H1 (cell line): ENCODE data around the gene MOCS3. TPM values are rescaled to one million over a fixed set of nuclear protein-coding genes. Genes with fewer than 3 reads are reported as not detected.

Experiments
- CTCF ChIA-PET: fragments of 300-600 bp; sonication (Branson Sonifier 250); formaldehyde crosslinking; loops from one replicate; lab custom pipeline; 2021; ENCODE audit not compliant: partially characterized antibody; lab: Charles Lee
- POLR2A ChIA-PET: fragments of 300-600 bp; sonication (Branson Sonifier 250); formaldehyde crosslinking; loops from one replicate; lab custom pipeline; 2021; ENCODE audit warnings: inconsistent platforms; ENCODE audit not compliant: partially characterized antibody; lab: Charles Lee
- DNase-seq, 2 experiments: peaks; one replicate each; pipeline versions ENCODE4 v3.0.0 to v3.0.0-alpha.2; 2010 to 2022; ENCODE audit warnings: low spot score in 2 of 2, low read depth in 1 of 2, mixed read lengths in 1 of 2
- FAIRE-seq: peaks from 2 replicates; lab custom pipeline; 2011; peaks lifted over from hg19 to GRCh38; lab: Jason Lieb, UNC
- H2AFZ ChIP-seq: 2 replicates; pipeline ENCODE4 v1.8.1; 2012; ENCODE audit warnings: low read length, inconsistent platforms
- H2AK5ac ChIP-seq: 2 replicates; pipeline ENCODE4 v1.6.1; 2013; ENCODE audit warnings: low read depth, low read length
- H2BK120ac ChIP-seq: replicated peaks from 2 replicates; pipeline ENCODE3; 2013; ENCODE audit warnings: low read depth, low read length, inconsistent platforms
- H2BK12ac ChIP-seq: 2 replicates; pipeline ENCODE4 v1.6.1; 2013; ENCODE audit warnings: low read depth, low read length
- H2BK15ac ChIP-seq: 2 replicates; pipeline ENCODE4 v1.6.1; 2013; ENCODE audit warnings: low read length
- H2BK20ac ChIP-seq: 2 replicates; pipeline ENCODE4 v1.6.1; 2013; ENCODE audit warnings: low read length
- H2BK5ac ChIP-seq: 2 replicates; pipeline ENCODE4 v1.6.1; 2013; ENCODE audit warnings: low read depth, low read length
- H3K14ac ChIP-seq: 2 replicates; pipeline ENCODE4 v1.6.1; 2013; ENCODE audit warnings: inconsistent platforms; ENCODE audit not compliant: insufficient read length
- H3K18ac ChIP-seq: 2 replicates; pipeline ENCODE4 v1.6.1; 2013; ENCODE audit warnings: low read length; ENCODE audit errors: extremely low read depth
- H3K23ac ChIP-seq: 2 replicates; pipeline ENCODE4 v1.6.1; 2013; ENCODE audit warnings: inconsistent platforms; ENCODE audit not compliant: insufficient read length
- H3K23me2 ChIP-seq: 2 replicates; pipeline ENCODE4 v1.6.1; 2013; ENCODE audit warnings: low read depth, low read length
- H3K27ac ChIP-seq: 2 replicates; pipeline ENCODE4 v1.6.1; 2011; ENCODE audit warnings: low read depth, low read length, inconsistent platforms
- H3K27me3 ChIP-seq, 4 experiments: replicated peaks in 1 of 4; 1 replicate in 1 of 4; 2 replicates in 3 of 4; pipeline versions ENCODE4 v1.6.1 to v1.8.1; 2011 to 2013; ENCODE audit warnings: low read length in 3 of 4, mild to moderate bottlenecking in 3 of 4, inconsistent platforms in 2 of 4, mixed read lengths in 2 of 4, moderate library complexity in 1 of 4; ENCODE audit not compliant: control insufficient read depth in 3 of 4, insufficient read depth in 3 of 4; ENCODE audit errors: extremely low read depth in 1 of 4
- H3K36me3 ChIP-seq, 4 experiments: 2 replicates each; pipeline versions ENCODE4 v1.6.1 to v1.8.1; 2011 to 2013; ENCODE audit warnings: mild to moderate bottlenecking in 4 of 4, low read length in 3 of 4, moderate library complexity in 2 of 4, control low read depth in 1 of 4, inconsistent platforms in 1 of 4; ENCODE audit not compliant: insufficient read depth in 4 of 4, control insufficient read depth in 2 of 4
- H3K4ac ChIP-seq: replicated peaks from 2 replicates; pipeline ENCODE3; 2013; ENCODE audit warnings: low read length, low read depth, mixed read lengths, inconsistent platforms; ENCODE audit not compliant: insufficient read length
- H3K4me1 ChIP-seq, 4 experiments: replicated peaks in 1 of 4; 1 replicate in 1 of 4; 2 replicates in 3 of 4; pipeline versions ENCODE4 v1.6.1 to v1.8.1; 2011 to 2013; ENCODE audit warnings: low read length in 3 of 4, inconsistent platforms in 2 of 4, mixed read lengths in 1 of 4; ENCODE audit not compliant: insufficient read depth in 4 of 4, control insufficient read depth in 3 of 4
- H3K4me2 ChIP-seq, 2 experiments: 2 replicates each; pipeline versions ENCODE4 v1.6.1 to v1.8.1; 2011 to 2013; ENCODE audit warnings: low read depth in 2 of 2, low read length in 2 of 2, control low read depth in 1 of 2, inconsistent platforms in 1 of 2, mild to moderate bottlenecking in 1 of 2; ENCODE audit not compliant: insufficient read depth in 1 of 2
- H3K4me3 ChIP-seq, 4 experiments: fragments of 200-600, 300-600 bp in 1 of 4; sonication (generic), shearing (Covaris generic), sonication (Bioruptor Twin) in 1 of 4; 2 replicates each; pipeline versions ENCODE4 v1.5.1 to v1.8.1; 2011 to 2016; ENCODE audit warnings: low read length in 4 of 4, low read depth in 3 of 4, control low read depth in 2 of 4, inconsistent platforms in 2 of 4, mild to moderate bottlenecking in 2 of 4, mixed read lengths in 1 of 4, moderate library complexity in 1 of 4; ENCODE audit not compliant: insufficient read depth in 2 of 4; ENCODE audit errors: extremely low read depth in 1 of 4
- H3K56ac ChIP-seq: replicated peaks from 2 replicates; pipeline ENCODE3; 2013; ENCODE audit warnings: low read depth, mild to moderate bottlenecking, mixed read lengths, low read length, inconsistent platforms; ENCODE audit not compliant: insufficient read length
- H3K79me1 ChIP-seq: 2 replicates; pipeline ENCODE4 v1.6.1; 2013; ENCODE audit warnings: low read depth, low read length, control low read depth
- H3K79me2 ChIP-seq, 2 experiments: 2 replicates each; pipeline versions ENCODE4 v1.6.1 to v1.8.1; 2012 to 2013; ENCODE audit warnings: low read length in 2 of 2, mild to moderate bottlenecking in 2 of 2, inconsistent platforms in 1 of 2; ENCODE audit not compliant: insufficient read depth in 2 of 2, control insufficient read depth in 1 of 2
- H3K9ac ChIP-seq, 4 experiments: replicated peaks in 1 of 4; 1 replicate in 1 of 4; 2 replicates in 3 of 4; pipeline versions ENCODE4 v1.6.1 to v1.8.1; 2011 to 2013; ENCODE audit warnings: low read depth in 3 of 4, low read length in 3 of 4, control low read depth in 2 of 4, mild to moderate bottlenecking in 2 of 4, moderate library complexity in 2 of 4, inconsistent platforms in 1 of 4; ENCODE audit errors: extremely low read depth in 1 of 4
- H3K9me3 ChIP-seq, 2 experiments: 2 replicates each; pipeline versions ENCODE4 v1.6.1 to v1.8.1; 2012 to 2013; ENCODE audit warnings: mild to moderate bottlenecking in 2 of 2, moderate library complexity in 2 of 2, control low read depth in 1 of 2, inconsistent platforms in 1 of 2, low read depth in 1 of 2, low read length in 1 of 2, mixed read lengths in 1 of 2; ENCODE audit not compliant: insufficient read depth in 2 of 2
- H4K20me1 ChIP-seq, 2 experiments: replicated peaks in 1 of 2; 2 replicates each; pipeline versions ENCODE3 to v1.8.1; 2011 to 2013; ENCODE audit warnings: inconsistent platforms in 2 of 2, low read length in 2 of 2, mild to moderate bottlenecking in 1 of 2; ENCODE audit not compliant: insufficient read depth in 2 of 2, control insufficient read depth in 1 of 2
- H4K5ac ChIP-seq: 2 replicates; pipeline ENCODE4 v1.6.1; 2013; ENCODE audit warnings: low read length, low read depth, mixed read lengths, inconsistent platforms; ENCODE audit not compliant: insufficient read length
- H4K8ac ChIP-seq: 2 replicates; pipeline ENCODE4 v1.8.0; 2013; ENCODE audit warnings: mild to moderate bottlenecking, moderate library complexity, low read length, inconsistent platforms; ENCODE audit not compliant: insufficient read depth; ENCODE audit errors: extremely low read depth
- H4K91ac ChIP-seq: replicated peaks from 2 replicates; pipeline ENCODE3; 2013; ENCODE audit warnings: low read length, mixed read lengths, inconsistent platforms; ENCODE audit not compliant: insufficient read length
- BACH1 ChIP-seq: IDR thresholded peaks from 2 replicates; pipeline ENCODE4 v1.6.1; 2012; ENCODE audit warnings: low read length, improper control_type of control experiment
- WGBS, 2 experiments: shearing (Covaris generic) in 1 of 2; methylation state at CpG; one replicate each; pipeline versions ENCODE4 v1.1.6 to v1.1.7; 2013 to 2015; ENCODE audit warnings: low lambda C conversion rate in 2 of 2, mixed read lengths in 2 of 2, inconsistent platforms in 1 of 2, low coverage in 1 of 2, missing lambda C conversion rate in 1 of 2; ENCODE audit not compliant: insufficient replicate concordance in 2 of 2, insufficient coverage in 1 of 2, insufficient read length in 1 of 2; ENCODE audit errors: extremely low coverage in 1 of 2, missing lambda C conversion rate in 1 of 2; 5-methylcytosine and 5-hydroxymethylcytosine counted together
- polyA plus RNA-seq, 7 experiments: library from polyadenylated mRNA; depleted of rRNA in 3 of 7; stranded (reverse) in 5 of 7; unstranded in 2 of 7; fragments of >200 nt in 5 of 7; fragments of 200-250 nt in 2 of 7; gene quantifications; 1 replicate in 5 of 7; 2 replicates in 1 of 7; 4 replicates in 1 of 7; pipeline versions ENCODE4 v1.2.1 to v1.2.3, GENCODE V29; 2011 to 2013; ENCODE audit warnings: missing spikeins in 2 of 7, mixed read lengths in 2 of 7
- total RNA-seq: library from RNA; stranded (reverse); fragmentation: NEBNext Ultra II Directional; extraction: Animal tissue kit (Norgen Biotek cat#: 25700); gene quantifications from 2 replicates; pipeline ENCODE4 v1.2.1, GENCODE V29; 2021
- TF ChIP-seq, protein P1 (sequence below): IDR thresholded peaks from 2 replicates; pipeline ENCODE4 v1.6.1; 2012; ENCODE audit warnings: inconsistent platforms

The MOCS3 gene
- total and polyA plus RNA-seq, 2 of the 8 experiments (the other 6 are each of a cell fraction or from before 2014, with no cell fraction given): 6.2 to 6.3 TPM

DNA sequence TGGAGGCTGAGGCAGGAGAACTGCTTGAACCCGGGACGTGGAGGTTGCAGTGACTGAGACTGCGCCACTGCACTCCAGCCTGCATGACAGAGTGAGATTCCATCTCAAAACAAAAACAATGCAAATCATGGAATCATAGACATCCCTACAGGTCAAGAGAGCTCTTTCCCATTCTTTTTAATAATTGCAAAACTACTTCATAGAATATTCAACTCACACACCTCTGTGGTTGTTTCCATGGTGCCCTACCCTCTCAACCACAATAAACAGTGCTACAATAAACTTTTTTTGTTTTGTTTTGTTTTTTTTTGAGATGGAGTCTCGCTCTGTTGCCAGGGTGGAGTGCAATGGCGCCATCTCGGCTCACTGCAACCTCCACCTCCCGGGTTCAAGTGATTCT, 15.5 kb upstream of the MOCS3 start:
- no peak for FAIRE-seq
- no peak overlapping the region for H3K4me2 ChIP-seq
- H2BK20ac ChIP-seq: no peak overlapping the region
- CTCF ChIA-PET: interaction anchor here (0.6 to 1.0 kb wide), 3 partner anchors 14 to 681 kb away, joined by 3 to 5 read pairs (median 3); no protein-coding TSS in a partner anchor
- H3K4me3 ChIP-seq: no peak overlapping the region
- H3K27ac ChIP-seq: no peak overlapping the region
- no peak overlapping the region for H3K56ac ChIP-seq
- H3K36me3 ChIP-seq: peaks cover 18 to 75% (median 59%) of the 10 kb centered on the region in 4 experiments
- H3K27me3 ChIP-seq: no peaks in the 10 kb centered on the region
- H2BK120ac ChIP-seq: no peak overlapping the region
- POLR2A ChIA-PET: interaction anchor here (2.0 to 2.2 kb wide), 2 partner anchors 11 to 15 kb away, joined by 7 read pairs; partner anchors contain the start of genes ADNP, DPM1 and MOCS3
- no peak overlapping the region for H4K8ac ChIP-seq
- H2AFZ ChIP-seq: no peak overlapping the region
- H3K4ac ChIP-seq: no peak overlapping the region
- TF ChIP-seq, protein P1, sequence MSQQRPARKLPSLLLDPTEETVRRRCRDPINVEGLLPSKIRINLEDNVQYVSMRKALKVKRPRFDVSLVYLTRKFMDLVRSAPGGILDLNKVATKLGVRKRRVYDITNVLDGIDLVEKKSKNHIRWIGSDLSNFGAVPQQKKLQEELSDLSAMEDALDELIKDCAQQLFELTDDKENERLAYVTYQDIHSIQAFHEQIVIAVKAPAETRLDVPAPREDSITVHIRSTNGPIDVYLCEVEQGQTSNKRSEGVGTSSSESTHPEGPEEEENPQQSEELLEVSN: no peak
- no peak for TF ChIP-seq BACH1
- TF ChIP-seq, all 59 proteins: peak for 0
- WGBS, 2 experiments: 95% methylated on average over 7 of the region's 7 CpGs; no CpG with 5 or more reads in 1 of the 2 experiments
- Histone ChIP-seq H2BK12ac (no peak overlapping the region), H3K79me2 (no peaks in the 10 kb centered on the region), H3K79me1 (no peaks in the 10 kb centered on the region; the same call in 1 of the 2 replicates), H3K14ac (no peak overlapping the region), H3K23ac (no peak overlapping the region), H3K23me2 (no peaks in the 10 kb centered on the region), H3K4me1 (no peaks in the 10 kb centered on the region), H4K20me1 (peaks cover 0 to 2% of the 10 kb centered on the region in 2 experiments), H3K9me3 (no peaks in the 10 kb centered on the region), H3K9ac (no peak overlapping the region), H2BK5ac (no peak overlapping the region), H2BK15ac (no peak overlapping the region), H2AK5ac (no peak overlapping the region), H4K5ac (no peak overlapping the region), H3K18ac (no peak overlapping the region), H4K91ac (no peak overlapping the region)
- no peak for DNase-seq
